Uterus (tissue), 2 donors: Measurements from ENCODE around the gene SIT1.

Experiments
- POLR2A ChIP-seq, 2 donors: fragments of 450-650 bp; IDR thresholded peaks; one replicate each; pipeline ENCODE4 v1.6.1; 2016; ENCODE audit warnings: antibody characterized with exemption in 2 of 2, mild to moderate bottlenecking in 1 of 2, moderate library complexity in 1 of 2
- TF ChIP-seq, protein P1 (sequence below), 4 experiments: fragments of 200-600 bp in 2 of 4; fragments of 450-650 bp in 2 of 4; sonication (generic) in 2 of 4; IDR thresholded peaks; one replicate each; pipeline ENCODE4 v1.5.1; 2016 to 2019; ENCODE audit warnings: antibody characterized with exemption in 4 of 4, mild to moderate bottlenecking in 2 of 4, moderate library complexity in 1 of 4

GRCh38 chr9:35599763-35600604, 50.7 kb downstream of the SIT1 start:
- TF ChIP-seq, protein P1, sequence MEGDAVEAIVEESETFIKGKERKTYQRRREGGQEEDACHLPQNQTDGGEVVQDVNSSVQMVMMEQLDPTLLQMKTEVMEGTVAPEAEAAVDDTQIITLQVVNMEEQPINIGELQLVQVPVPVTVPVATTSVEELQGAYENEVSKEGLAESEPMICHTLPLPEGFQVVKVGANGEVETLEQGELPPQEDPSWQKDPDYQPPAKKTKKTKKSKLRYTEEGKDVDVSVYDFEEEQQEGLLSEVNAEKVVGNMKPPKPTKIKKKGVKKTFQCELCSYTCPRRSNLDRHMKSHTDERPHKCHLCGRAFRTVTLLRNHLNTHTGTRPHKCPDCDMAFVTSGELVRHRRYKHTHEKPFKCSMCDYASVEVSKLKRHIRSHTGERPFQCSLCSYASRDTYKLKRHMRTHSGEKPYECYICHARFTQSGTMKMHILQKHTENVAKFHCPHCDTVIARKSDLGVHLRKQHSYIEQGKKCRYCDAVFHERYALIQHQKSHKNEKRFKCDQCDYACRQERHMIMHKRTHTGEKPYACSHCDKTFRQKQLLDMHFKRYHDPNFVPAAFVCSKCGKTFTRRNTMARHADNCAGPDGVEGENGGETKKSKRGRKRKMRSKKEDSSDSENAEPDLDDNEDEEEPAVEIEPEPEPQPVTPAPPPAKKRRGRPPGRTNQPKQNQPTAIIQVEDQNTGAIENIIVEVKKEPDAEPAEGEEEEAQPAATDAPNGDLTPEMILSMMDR (IDR thresholded peaks at IDR 0.05) = no peak
- no peak for TF ChIP-seq POLR2A (IDR thresholded peaks at IDR 0.05)
